BLaER1 treated with 17β-estradiol and CSF1 and Interleukin-3, amounts not matched to agents 10 nM and 100 nM (cell line): ENCODE results near the gene CASKIN1.
A peak's percentile ranks its signal among the peaks of the same experiment; 100 is the strongest.
"Not testable (repeated sequence)": the region's sequence is repeated elsewhere in the genome, so short reads cannot be mapped to it uniquely, and the experiment has no call there.

Experiments
- H3K27ac ChIP-seq, 11 experiments: shearing (Covaris generic); formaldehyde crosslinking; 2 replicates each; pipeline ENCODE4 v1.8.1; 2022
- H3K27me3 ChIP-seq, 11 experiments: shearing (Covaris generic); formaldehyde crosslinking; 2 replicates each; pipeline ENCODE4 v1.8.1; 2022
- H3K36me3 ChIP-seq, 11 experiments: shearing (Covaris generic); formaldehyde crosslinking; 2 replicates each; pipeline ENCODE4 v1.8.1; 2022
- H3K4me1 ChIP-seq, 10 experiments: shearing (Covaris generic); formaldehyde crosslinking; 2 replicates each; pipeline ENCODE4 v1.8.1; 2022
- H3K4me2 ChIP-seq, 11 experiments: shearing (Covaris generic); formaldehyde crosslinking; 2 replicates each; pipeline ENCODE4 v1.8.1; 2022
- H3K4me3 ChIP-seq, 10 experiments: shearing (Covaris generic); formaldehyde crosslinking; 2 replicates each; pipeline ENCODE4 v1.8.1; 2022
- H3K9ac ChIP-seq, 11 experiments: shearing (Covaris generic); formaldehyde crosslinking; 2 replicates each; pipeline ENCODE4 v1.8.1; 2022
- H3K9me3 ChIP-seq, 11 experiments: shearing (Covaris generic); formaldehyde crosslinking; replicated peaks in 1 of 11; 2 replicates each; pipeline ENCODE4 v1.8.1; 2022
- H4K20me1 ChIP-seq, 11 experiments: shearing (Covaris generic); formaldehyde crosslinking; 2 replicates each; pipeline ENCODE4 v1.8.1; 2022

Gene CASKIN1

GRCh38 chr16:2127630-2128280, 68.7 kb downstream of the CASKIN1 start:
- not testable (repeated sequence) for H3K36me3 ChIP-seq, H3K27ac ChIP-seq, H3K9ac ChIP-seq, H3K9me3 ChIP-seq, H3K27me3 ChIP-seq, H3K4me3 ChIP-seq
- Histone ChIP-seq H3K4me2 (peak overlapping the region in 9 of 11 experiments; percentile 32 to 93 (median 88); a peak in 7 of 22 replicates), H3K4me1 (peaks cover 57 to 70% (median 65%) of the 10 kb centered on the region in 10 experiments), H4K20me1 (peaks cover 42 to 83% (median 58%) of the 10 kb centered on the region in 11 experiments; a peak in 19 of 22 replicates)
